Fibroblast of pulmonary artery (primary cell): ENCODE measurements around the gene TSKU.
A peak's percentile ranks its signal among the peaks of the same experiment; 100 is the strongest.

ENCODE experiments used
- DNase-seq: peaks from one replicate; pipeline ENCODE4 v3.0.0-alpha.2; 2010; ENCODE audit warnings: low read depth
- H3K4me3 ChIP-seq: replicated peaks from 2 replicates; pipeline ENCODE4 v1.5.1; 2011; ENCODE audit warnings: low read depth, mild to moderate bottlenecking, control low read depth, low read length, moderate library complexity
- TF ChIP-seq, protein P1 (sequence below): IDR thresholded peaks from 2 replicates; pipeline ENCODE4 v1.5.1; 2011; ENCODE audit warnings: mild to moderate bottlenecking, control low read depth, low read length, inconsistent platforms; ENCODE audit errors: missing control alignments

Gene TSKU

GRCh38 chr11:76802621-76803020 is 19.5 kb downstream of the TSKU start:
- TF ChIP-seq, protein P1, sequence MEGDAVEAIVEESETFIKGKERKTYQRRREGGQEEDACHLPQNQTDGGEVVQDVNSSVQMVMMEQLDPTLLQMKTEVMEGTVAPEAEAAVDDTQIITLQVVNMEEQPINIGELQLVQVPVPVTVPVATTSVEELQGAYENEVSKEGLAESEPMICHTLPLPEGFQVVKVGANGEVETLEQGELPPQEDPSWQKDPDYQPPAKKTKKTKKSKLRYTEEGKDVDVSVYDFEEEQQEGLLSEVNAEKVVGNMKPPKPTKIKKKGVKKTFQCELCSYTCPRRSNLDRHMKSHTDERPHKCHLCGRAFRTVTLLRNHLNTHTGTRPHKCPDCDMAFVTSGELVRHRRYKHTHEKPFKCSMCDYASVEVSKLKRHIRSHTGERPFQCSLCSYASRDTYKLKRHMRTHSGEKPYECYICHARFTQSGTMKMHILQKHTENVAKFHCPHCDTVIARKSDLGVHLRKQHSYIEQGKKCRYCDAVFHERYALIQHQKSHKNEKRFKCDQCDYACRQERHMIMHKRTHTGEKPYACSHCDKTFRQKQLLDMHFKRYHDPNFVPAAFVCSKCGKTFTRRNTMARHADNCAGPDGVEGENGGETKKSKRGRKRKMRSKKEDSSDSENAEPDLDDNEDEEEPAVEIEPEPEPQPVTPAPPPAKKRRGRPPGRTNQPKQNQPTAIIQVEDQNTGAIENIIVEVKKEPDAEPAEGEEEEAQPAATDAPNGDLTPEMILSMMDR = no peak
- no peak for DNase-seq
- H3K4me3 ChIP-seq = no peak overlapping the region

GRCh38 chr11:76803023-76803422 is 19.9 kb downstream of the TSKU start:
- TF ChIP-seq, protein P1 = no peak
- DNase-seq = peak; percentile 67
- no peak overlapping the region for H3K4me3 ChIP-seq

DNA sequence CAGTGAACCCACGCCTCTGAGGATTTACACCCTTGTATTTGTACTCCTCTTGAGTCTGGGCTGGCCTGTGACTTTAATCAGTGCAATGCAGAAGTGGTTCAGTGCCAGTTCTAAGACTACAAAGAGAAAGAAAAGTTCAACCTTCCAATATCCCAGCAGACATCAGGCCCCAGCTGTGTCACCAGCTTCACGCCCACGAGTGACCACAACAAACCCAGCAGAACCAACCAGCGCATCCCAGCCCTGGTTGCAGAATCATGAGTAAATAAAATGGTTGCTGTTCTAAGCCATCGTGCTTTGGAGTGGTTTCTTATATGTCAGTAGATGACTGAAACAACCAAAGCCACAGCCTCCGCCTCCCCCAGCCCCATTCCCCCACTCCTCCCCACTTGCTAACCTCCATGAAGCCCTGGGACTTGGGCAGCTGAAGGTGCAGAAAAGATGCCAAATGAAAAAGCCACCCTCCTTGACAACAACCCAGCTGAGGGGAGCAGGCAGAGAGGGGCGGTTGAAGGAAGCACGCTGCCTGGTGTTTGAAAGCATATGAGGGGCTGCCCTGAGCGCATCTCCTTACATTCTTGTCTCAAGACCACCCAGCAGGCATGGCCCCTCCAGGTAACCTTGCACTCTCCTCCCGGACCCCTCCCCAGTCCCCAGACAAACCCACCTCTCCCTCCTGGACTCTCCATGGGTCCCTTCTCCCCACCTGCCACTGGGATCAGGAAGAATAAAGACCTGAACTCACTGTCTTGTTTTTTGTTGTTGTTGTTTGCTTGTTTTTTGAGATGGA is 20.9 kb downstream of the TSKU start:
- no peak overlapping the region for H3K4me3 ChIP-seq
- DNase-seq = peak; percentile 22
- TF ChIP-seq, protein P1 = no peak

DNA sequence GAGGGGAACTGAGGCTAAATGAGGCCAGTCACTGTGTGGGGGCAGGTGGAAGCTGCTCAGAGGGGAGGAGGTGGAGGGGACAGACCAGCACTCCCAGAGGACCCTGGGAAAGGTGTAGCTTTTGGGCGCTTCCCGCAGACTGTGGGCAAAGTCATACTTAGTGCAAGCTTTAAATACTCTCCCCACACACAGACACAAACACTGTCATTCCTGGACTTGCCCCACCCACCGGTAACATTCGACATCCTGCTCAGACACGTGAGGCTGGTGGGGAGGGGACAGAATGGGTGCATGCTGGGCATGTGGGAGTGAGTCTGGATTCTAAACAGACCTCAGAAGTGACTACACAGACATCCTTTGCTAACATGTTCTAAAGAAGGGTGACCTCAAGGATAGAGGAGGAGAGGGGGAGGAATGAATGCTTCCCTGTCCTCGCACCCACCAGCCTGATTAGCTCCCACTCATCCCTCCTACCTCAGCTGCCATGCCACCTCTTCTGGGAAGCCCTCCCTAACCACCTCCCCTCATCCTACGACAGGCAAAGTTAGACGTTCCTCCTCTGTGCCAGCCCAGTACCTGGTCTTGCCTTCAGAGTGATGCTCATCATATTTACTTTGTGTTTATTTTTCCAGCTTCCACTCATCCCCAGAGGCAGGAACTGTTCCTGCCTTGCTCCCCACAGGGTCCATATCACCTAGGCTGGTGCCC is 22.2 kb downstream of the TSKU start:
- TF ChIP-seq, protein P1 = no peak
- DNase-seq = peak; percentile 37
- H3K4me3 ChIP-seq = no peak overlapping the region

- TF ChIP-seq, protein P1 = no peak
- DNase-seq = no peak
- H3K4me3 ChIP-seq = no peak overlapping the region
Observed at GRCh38 chr11:76806131-76806530, 23.0 kb downstream of the TSKU start.

GRCh38 chr11:76806608-76807205 is 23.6 kb downstream of the TSKU start:
- H3K4me3 ChIP-seq = no peak overlapping the region
- TF ChIP-seq, protein P1 = no peak
- DNase-seq = no peak
